GM18867 (cell line): Measurements from ENCODE around the gene SETDB1.

Experiments used
- ATAC-seq: cut with Tn5 transposase; IDR thresholded peaks from one replicate; pipeline ENCODE4 v1.9.1; 2021; ENCODE audit warnings: mild to moderate bottlenecking, moderate library complexity; ENCODE audit not compliant: unreplicated experiment

The SETDB1 gene

GRCh38 chr1:151001602-151002001, 75.4 kb downstream of the SETDB1 start:
- no peak for ATAC-seq

- ATAC-seq: no peak
Observed at GRCh38 chr1:151002051-151002450, 75.9 kb downstream of the SETDB1 start.

- ATAC-seq: no peak
Observed at GRCh38 chr1:151002611-151003010, 76.4 kb downstream of the SETDB1 start.

GRCh38 chr1:151003180-151003579, 77.0 kb downstream of the SETDB1 start:
- no peak for ATAC-seq

GRCh38 chr1:151005729-151006319, 79.7 kb downstream of the SETDB1 start:
- no peak for ATAC-seq

- ATAC-seq: no peak
Observed at GRCh38 chr1:151006327-151007052, 80.3 kb downstream of the SETDB1 start, which contains the start of gene MINDY1. MINDY1 (minus strand) TSS chr1:151006902; CDS start chr1:151002617, 4,285 bp downstream.

DNA sequence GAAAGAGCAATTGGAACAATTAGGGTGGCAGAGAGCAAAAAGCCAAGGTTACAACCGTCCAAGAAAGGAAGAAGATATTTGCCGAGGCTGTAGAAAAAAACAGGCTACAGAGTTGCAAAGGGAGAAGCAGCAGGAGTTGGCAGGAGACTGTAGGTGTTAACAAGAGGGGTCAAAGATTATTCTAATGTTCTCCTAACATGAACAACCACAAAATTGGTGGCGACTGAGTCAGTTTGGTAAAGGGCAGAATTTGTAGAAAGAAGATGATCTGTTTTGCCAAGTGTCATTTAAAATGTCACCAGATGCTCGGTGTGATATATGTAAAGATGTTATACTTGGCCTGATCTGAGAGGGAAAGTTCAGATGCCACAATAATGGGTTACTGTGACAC, 81.7 kb downstream of the SETDB1 start:
- ATAC-seq: no peak

- ATAC-seq: peak; percentile 81
Observed at GRCh38 chr1:151008244-151009205, 82.4 kb downstream of the SETDB1 start, which contains the start of gene PRUNE1. PRUNE1 (plus strand) TSS chr1:151008449; CDS start chr1:151008633, 184 bp downstream.

GRCh38 chr1:151009206-151009587, 83.0 kb downstream of the SETDB1 start:
- ATAC-seq: no peak

DNA sequence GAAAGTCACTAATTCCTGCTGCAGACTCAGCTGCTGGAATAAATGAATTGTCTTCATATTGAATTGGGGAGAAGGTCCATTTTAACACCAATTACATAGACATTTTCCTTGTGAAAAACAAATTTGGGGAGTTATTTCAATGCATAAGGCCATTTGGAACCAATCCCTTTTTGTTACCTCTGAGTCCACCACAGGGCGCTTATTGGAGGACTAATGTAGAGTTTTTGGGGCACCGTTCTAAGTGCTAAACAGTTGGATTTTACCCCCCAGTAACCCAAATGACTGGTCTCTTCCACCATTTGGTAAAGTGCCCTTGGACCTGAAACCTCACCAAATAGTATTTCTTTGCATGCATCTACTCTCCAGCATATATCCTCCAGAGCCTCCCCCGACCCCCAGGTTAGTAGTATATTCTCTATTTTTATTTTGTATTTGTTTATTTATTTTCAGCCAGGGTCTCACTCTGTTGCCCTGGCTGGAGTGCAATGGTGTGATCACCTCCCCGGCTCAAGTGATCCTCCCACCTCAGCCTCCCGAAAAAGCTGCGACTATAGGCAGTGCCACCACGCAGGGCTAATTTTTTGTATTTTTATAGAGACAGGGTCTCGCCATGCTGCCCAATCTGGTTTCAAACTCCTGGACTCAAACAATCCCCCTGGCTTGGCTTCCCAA, 83.6 kb downstream of the SETDB1 start:
- ATAC-seq: no peak

GRCh38 chr1:151010346-151010726, 84.2 kb downstream of the SETDB1 start:
- ATAC-seq: no peak

- no peak for ATAC-seq
Observed at GRCh38 chr1:151011154-151011850, 85.1 kb downstream of the SETDB1 start.

DNA sequence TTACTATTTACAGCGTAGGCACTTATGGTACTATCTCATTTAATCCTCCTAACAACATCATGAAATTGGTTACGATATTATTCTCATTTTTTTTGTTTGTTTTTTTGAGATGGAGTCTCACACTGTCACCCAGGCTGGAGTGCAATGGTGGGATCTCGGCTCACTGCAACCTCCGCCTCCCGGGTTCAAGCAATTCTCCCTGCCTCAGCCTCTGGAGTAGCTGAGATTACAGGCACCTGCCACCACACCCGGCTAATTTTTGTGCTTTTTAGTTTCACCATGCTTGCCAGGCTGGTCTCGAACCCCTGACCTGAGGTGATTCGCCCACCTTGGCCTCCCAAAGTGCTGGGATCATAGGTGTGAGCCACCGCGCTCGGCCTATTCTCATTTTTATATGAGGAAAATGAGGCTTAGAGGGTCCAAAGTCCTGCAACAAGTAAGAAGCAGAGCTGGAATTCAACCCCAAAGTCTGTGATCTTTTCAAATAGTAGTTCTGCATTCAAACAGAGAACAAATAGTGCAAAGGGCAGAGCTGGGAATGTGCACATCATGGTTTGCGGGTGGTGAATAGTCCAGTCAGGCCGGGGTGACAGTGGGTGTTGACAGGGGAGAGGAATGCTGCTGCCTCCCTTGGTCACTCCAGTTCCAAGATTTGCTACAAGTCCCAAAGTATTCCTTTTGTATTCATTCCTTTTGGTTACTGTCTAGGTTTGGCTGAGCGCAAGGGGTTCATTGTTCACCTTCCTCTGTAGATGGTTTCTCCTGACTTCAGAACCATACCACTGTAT, 86.7 kb downstream of the SETDB1 start:
- ATAC-seq: no peak

- no peak for ATAC-seq
Observed at GRCh38 chr1:151013518-151013917, 87.4 kb downstream of the SETDB1 start.
